HepG2 (cell line): ENCODE data around the gene DCLRE1B. TPM values are rescaled to one million over a fixed set of nuclear protein-coding genes. Genes with fewer than 3 reads are reported as not detected.

Experiments used
- ATAC-seq: fragments of 200-7000 bp; cut with Tn5 transposase; 3 replicates; pipeline ENCODE4 v1.9.1; 2020; ENCODE audit warnings: mild to moderate bottlenecking, moderate library complexity
- BruUV-seq: library from RNA; stranded (reverse); fragments of 400-500 nt; replicated peaks from 2 replicates; lab custom pipeline; 2021; lab: Mats Ljungman, UMichigan
- CTCF ChIA-PET: fragments of 300-600 bp; formaldehyde crosslinking; extraction: SDS; loops from one replicate; lab custom pipeline; 2021; ENCODE audit warnings: low total read pairs, inconsistent platforms, low intra/inter-chr PET ratio; lab: Yijun Ruan, JAX
- POLR2A ChIA-PET: fragments of 350-600 bp; sonication (Branson Sonifier 250); formaldehyde crosslinking; loops from one replicate; lab custom pipeline; 2020; ENCODE audit warnings: antibody characterized with exemption, inconsistent platforms; lab: Yijun Ruan, JAX
- DNase-seq: peaks from one replicate; pipeline ENCODE4 v3.0.0-alpha.2; 2015; ENCODE audit warnings: low spot score
- FAIRE-seq: peaks from 3 replicates; lab custom pipeline; 2011; peaks lifted over from hg19 to GRCh38; lab: Jason Lieb, UNC
- H2AFZ ChIP-seq: one replicate; pipeline ENCODE4 v1.6.1; 2011; ENCODE audit warnings: low read length, inconsistent platforms
- H3K27ac ChIP-seq: fragments of 300-600 bp; 3 replicates; pipeline ENCODE4 v1.8.0; 2011; ENCODE audit warnings: mixed run types, mild to moderate bottlenecking, mixed read lengths, low read length, inconsistent platforms; ENCODE audit not compliant: insufficient read depth; ENCODE audit errors: extremely low read length
- H3K27me3 ChIP-seq, 2 experiments: fragments of 200-600 bp in 1 of 2; 2 replicates in 1 of 2; 3 replicates in 1 of 2; pipeline versions ENCODE4 v1.6.0 to v1.8.0; 2011; ENCODE audit warnings: low read length in 2 of 2, mild to moderate bottlenecking in 2 of 2, moderate library complexity in 2 of 2, inconsistent platforms in 1 of 2; ENCODE audit not compliant: insufficient read depth in 2 of 2, control insufficient read depth in 1 of 2
- H3K36me3 ChIP-seq, 2 experiments: fragments of 200-600 bp in 1 of 2; replicated peaks in 1 of 2; 2 replicates in 1 of 2; 3 replicates in 1 of 2; pipeline versions ENCODE4 v1.5.1 to v1.8.0; 2011; ENCODE audit warnings: low read length in 2 of 2, inconsistent platforms in 1 of 2; ENCODE audit not compliant: insufficient read depth in 2 of 2, control insufficient read depth in 1 of 2
- H3K4me1 ChIP-seq: 2 replicates; pipeline ENCODE4 v1.5.1; 2012; ENCODE audit warnings: low read length, inconsistent platforms; ENCODE audit not compliant: insufficient read depth
- H3K4me2 ChIP-seq: 2 replicates; pipeline ENCODE4 v1.6.0; 2011; ENCODE audit warnings: low read depth, low read length, inconsistent platforms
- H3K4me3 ChIP-seq, 3 experiments: fragments of 200-600 bp in 1 of 3; sonication (generic), shearing (Covaris generic) in 1 of 3; replicated peaks in 1 of 3; 2 replicates each; pipeline ENCODE4 v1.5.1; 2011 to 2016; ENCODE audit warnings: low read length in 3 of 3, inconsistent platforms in 2 of 3, low read depth in 2 of 3, mild to moderate bottlenecking in 2 of 3, control low read depth in 1 of 3, mixed read lengths in 1 of 3; ENCODE audit not compliant: insufficient read depth in 1 of 3
- H3K79me2 ChIP-seq: one replicate; pipeline ENCODE4 v1.6.1; 2011; ENCODE audit warnings: low read length, inconsistent platforms; ENCODE audit not compliant: insufficient read depth
- H3K9ac ChIP-seq: 2 replicates; pipeline ENCODE4 v1.6.0; 2011; ENCODE audit warnings: mild to moderate bottlenecking, low read depth, low read length, inconsistent platforms; ENCODE audit not compliant: insufficient read depth
- H3K9me3 ChIP-seq: 2 replicates; pipeline ENCODE4 v1.5.1; 2012; ENCODE audit warnings: mild to moderate bottlenecking, low read length
- H4K20me1 ChIP-seq: 2 replicates; pipeline ENCODE4 v1.6.0; 2011; ENCODE audit warnings: inconsistent platforms, mild to moderate bottlenecking, low read length, moderate library complexity; ENCODE audit not compliant: insufficient read depth
- BRCA1 ChIP-seq: sonication (generic); formaldehyde crosslinking; IDR thresholded peaks from 2 replicates; pipeline ENCODE4 v1.4.0; 2020; ENCODE audit warnings: missing genetic modification reagents
- CREBL2 ChIP-seq: sonication (generic); formaldehyde crosslinking; IDR thresholded peaks from 2 replicates; pipeline ENCODE4 v1.8.1; 2023; ENCODE audit warnings: missing genetic modification reagents, mild to moderate bottlenecking, borderline replicate concordance
- EP300 ChIP-seq, 3 experiments: sonication (generic) in 1 of 3; formaldehyde crosslinking in 1 of 3; IDR thresholded peaks; 2 replicates each; pipeline versions ENCODE4 v1.5.1 to v1.6.1; 2011 to 2020; ENCODE audit warnings: low read depth in 2 of 3, low read length in 2 of 3, borderline replicate concordance in 1 of 3, improper control_type of control experiment in 1 of 3, mild to moderate bottlenecking in 1 of 3, missing genetic modification reagents in 1 of 3, moderate library complexity in 1 of 3
- EZH2 ChIP-seq: conservative IDR thresholded peaks from 2 replicates; pipeline ENCODE4 v1.6.1; 2012; ENCODE audit warnings: mild to moderate bottlenecking, low read depth, low read length, moderate library complexity
- FOXM1 ChIP-seq: sonication (generic); formaldehyde crosslinking; IDR thresholded peaks from 2 replicates; pipeline ENCODE4 v1.5.0; 2020; ENCODE audit warnings: missing genetic modification reagents
- GLI4 ChIP-seq: sonication (generic); formaldehyde crosslinking; IDR thresholded peaks from 2 replicates; pipeline ENCODE4 v1.5.1; 2020; ENCODE audit warnings: missing genetic modification reagents, mild to moderate bottlenecking, moderate library complexity, borderline replicate concordance
- MIER2 ChIP-seq: IDR thresholded peaks from 2 replicates; pipeline ENCODE4 v1.6.1; 2016; ENCODE audit warnings: missing biosample characterization, missing genetic modification reagents
- NFE2L1 ChIP-seq: sonication (generic); formaldehyde crosslinking; IDR thresholded peaks from 2 replicates; pipeline ENCODE4 v1.4.0; 2020; ENCODE audit warnings: missing genetic modification reagents, mild to moderate bottlenecking, borderline replicate concordance
- PITX1 ChIP-seq: sonication (generic); formaldehyde crosslinking; IDR thresholded peaks from 2 replicates; pipeline ENCODE4 v1.5.1; 2020; ENCODE audit warnings: mild to moderate bottlenecking, missing genetic modification reagents
- PPARG ChIP-seq: conservative IDR thresholded peaks from 2 replicates; pipeline ENCODE4 v1.6.1; 2016; ENCODE audit warnings: missing biosample characterization, missing genetic modification reagents
- REL ChIP-seq: sonication (generic); formaldehyde crosslinking; conservative IDR thresholded peaks from 2 replicates; pipeline ENCODE4 v1.8.0; 2022; ENCODE audit warnings: mild to moderate bottlenecking, missing genetic modification reagents, moderate library complexity
- RFX3 ChIP-seq: IDR thresholded peaks from 2 replicates; pipeline ENCODE4 v1.6.1; 2016; ENCODE audit warnings: missing biosample characterization, missing genetic modification reagents
- SRY ChIP-seq: sonication (generic); formaldehyde crosslinking; IDR thresholded peaks from 2 replicates; pipeline ENCODE4 v1.8.0; 2022; ENCODE audit warnings: mild to moderate bottlenecking, missing genetic modification reagents
- STAG1 ChIP-seq: sonication (generic); formaldehyde crosslinking; IDR thresholded peaks from 2 replicates; pipeline ENCODE4 v1.4.0; 2020; ENCODE audit warnings: missing genetic modification reagents
- STAT5B ChIP-seq: sonication (generic); formaldehyde crosslinking; IDR thresholded peaks from 2 replicates; pipeline ENCODE4 v1.4.0; 2020; ENCODE audit warnings: missing genetic modification reagents
- TEAD2 ChIP-seq: sonication (generic); formaldehyde crosslinking; IDR thresholded peaks from 2 replicates; pipeline ENCODE4 v1.9.0; 2021; ENCODE audit warnings: missing genetic modification reagents
- U2AF1 ChIP-seq: fragments of 200-400 bp; formaldehyde crosslinking; optimal IDR thresholded peaks from 2 replicates; pipeline ENCODE3; 2017; ENCODE audit warnings: mild to moderate bottlenecking, low read depth, low read length
- ZFP41 ChIP-seq: sonication (generic); formaldehyde crosslinking; IDR thresholded peaks from 2 replicates; pipeline ENCODE4 v1.4.0; 2020; ENCODE audit warnings: mild to moderate bottlenecking, missing genetic modification reagents, borderline replicate concordance
- ZNF234 ChIP-seq: sonication (generic); formaldehyde crosslinking; conservative IDR thresholded peaks from 2 replicates; pipeline ENCODE4 v1.5.1; 2020; ENCODE audit warnings: mild to moderate bottlenecking, missing genetic modification reagents
- ZNF33B ChIP-seq: sonication (generic); formaldehyde crosslinking; IDR thresholded peaks from 2 replicates; pipeline ENCODE4 v1.5.1; 2020; ENCODE audit warnings: mild to moderate bottlenecking, missing genetic modification reagents
- ZNF430 ChIP-seq: sonication (generic); formaldehyde crosslinking; IDR thresholded peaks from 2 replicates; pipeline ENCODE4 v1.9.0; 2021; ENCODE audit warnings: mild to moderate bottlenecking, missing genetic modification reagents
- ZNF552 ChIP-seq: sonication (generic); formaldehyde crosslinking; IDR thresholded peaks from 2 replicates; pipeline ENCODE4 v1.9.0; 2022; ENCODE audit warnings: missing genetic modification reagents, mild to moderate bottlenecking, borderline replicate concordance
- ZNF598 ChIP-seq: sonication (generic); formaldehyde crosslinking; IDR thresholded peaks from 2 replicates; pipeline ENCODE4 v1.5.1; 2020; ENCODE audit warnings: mild to moderate bottlenecking, missing genetic modification reagents, borderline replicate concordance
- ZNF605 ChIP-seq: sonication (generic); formaldehyde crosslinking; IDR thresholded peaks from 2 replicates; pipeline ENCODE4 v1.8.0; 2022; ENCODE audit warnings: mild to moderate bottlenecking, missing genetic modification reagents
- ZNF607 ChIP-seq: sonication (generic); formaldehyde crosslinking; IDR thresholded peaks from 2 replicates; pipeline ENCODE4 v1.5.1; 2020; ENCODE audit warnings: missing genetic modification reagents, mild to moderate bottlenecking, borderline replicate concordance
- ZNF614 ChIP-seq: IDR thresholded peaks from 2 replicates; pipeline ENCODE4 v1.6.1; 2018; ENCODE audit warnings: missing biosample characterization, missing genetic modification reagents, inconsistent platforms, borderline replicate concordance
- ZNF850 ChIP-seq: sonication (generic); formaldehyde crosslinking; conservative IDR thresholded peaks from 2 replicates; pipeline ENCODE4 v1.9.0; 2021; ENCODE audit warnings: mild to moderate bottlenecking, missing genetic modification reagents
- WGBS: methylation state at CpG from one replicate; pipeline ENCODE4 v1.1.6; 2017; ENCODE audit warnings: low lambda C conversion rate; 5-methylcytosine and 5-hydroxymethylcytosine counted together
- in situ Hi-C: cut with HindIII; loops from 2 replicates; pipeline ENCODE4 v1.10.0; 2017; ENCODE audit warnings: low pct_unique_long_range_greater_than_20kb; ENCODE audit not compliant: extremely low pct_ligation_motif_present
- intact Hi-C: fragments of 100-400 bp; cut with micrococcal nuclease; formaldehyde crosslinking; loops from one replicate; pipeline ENCODE4 v1.10.0; 2022; ENCODE audit not compliant: unreplicated experiment
- polyA plus RNA-seq, 8 experiments: library from polyadenylated mRNA; depleted of rRNA in 3 of 8; stranded (reverse) in 7 of 8; unstranded in 1 of 8; fragments of >200 nt; fragmentation: Illumina TruSeq in 4 of 8; extraction: Trizol in 4 of 8; gene quantifications; 2 replicates each; pipeline versions ENCODE4 v1.2.1 to v1.2.3, GENCODE V29; 2011 to 2016; ENCODE audit warnings: low read depth in 4 of 8, missing spikeins in 1 of 8, mixed read lengths in 1 of 8; ENCODE audit not compliant: insufficient read depth in 1 of 8
- total RNA-seq, 5 experiments: library from RNA; depleted of rRNA; stranded (reverse); fragments of >200 nt; fragmentation: Illumina TruSeq; extraction: Trizol; gene quantifications; 2 replicates each; pipeline ENCODE4 v1.2.3, GENCODE V29; 2016; ENCODE audit warnings: low read depth in 1 of 5

DCLRE1B gene
- total and polyA plus RNA-seq, 2 of the 13 experiments (the other 11 are each of a cell fraction or from before 2014, with no cell fraction given): 2.7 to 8.0 TPM

DNA sequence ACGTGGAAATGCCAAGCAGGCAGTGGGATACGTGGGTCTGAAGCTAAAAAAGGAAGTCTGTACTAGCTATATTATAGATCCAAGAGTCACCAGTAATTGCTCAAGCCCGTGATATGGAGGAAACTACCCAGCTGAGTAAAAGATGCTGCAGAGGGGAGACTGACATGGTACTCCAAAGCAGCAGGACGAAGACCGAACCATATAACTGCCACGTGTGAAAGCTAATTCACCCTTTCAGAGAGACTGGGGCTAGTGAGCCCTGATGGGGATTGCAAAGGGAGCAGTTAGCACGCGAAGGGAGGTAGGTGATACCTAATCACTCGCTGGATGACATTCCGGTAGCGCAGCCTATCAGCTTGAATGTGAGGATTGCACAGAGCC, 843 bp upstream of the DCLRE1B start:
- H2AFZ ChIP-seq: peak overlapping the region; percentile 64
- peak; percentile 48 for ATAC-seq
- H3K4me3 ChIP-seq: peak overlapping the region; percentile 67 to 90 (median 73)
- DNase-seq: no peak
- H3K4me1 ChIP-seq: peaks cover 24% of the 10 kb centered on the region; the same call in 1 of the 2 replicates
- peaks cover 16% of the 10 kb centered on the region for H3K79me2 ChIP-seq
- peak overlapping the region; percentile 84 for H3K9ac ChIP-seq
- H3K27ac ChIP-seq: peak overlapping the region; percentile 78
- no peaks in the 10 kb centered on the region for H4K20me1 ChIP-seq
- intact Hi-C loops (no loop called here), in situ Hi-C loops (no loop called here)
- 0% methylated on average over 8 of the region's 11 CpGs for WGBS
- CTCF ChIA-PET: interaction anchor here (0.9 to 2.0 kb wide), 2 partner anchors 25 to 69 kb away, joined by 3 to 6 read pairs; partner anchors contain the start of gene HIPK1
- H3K9me3 ChIP-seq: no peaks in the 10 kb centered on the region
- peaks cover 4 to 22% of the 10 kb centered on the region in 2 experiments; a peak in 4 of 5 replicates for H3K36me3 ChIP-seq
- TSS peak; percentile 73 for BruUV-seq
- H3K4me2 ChIP-seq: peak overlapping the region; percentile 96
- POLR2A ChIA-PET: interaction anchor here (0.8 to 3.5 kb wide), 3 partner anchors 25 to 145 kb away, joined by 4 to 102 read pairs (median 9); partner anchors contain the start of genes HIPK1, PHTF1 and RSBN1
- H3K27me3 ChIP-seq: no peaks in the 10 kb centered on the region; a peak in 1 of 5 replicates
- no peak for FAIRE-seq
- no peak for TF ChIP-seq ZNF850 (CRISPR knock-in tag)
- no peak for TF ChIP-seq BRCA1 (CRISPR knock-in tag)
- TF ChIP-seq FOXM1 (CRISPR knock-in tag): no peak
- no peak for TF ChIP-seq PPARG
- TF ChIP-seq ZNF614 (CRISPR knock-in tag): 0 out of 2 replicates have a peak, but pooled peaks have one; percentile 20
- no peak for TF ChIP-seq EP300 (IDR thresholded peaks at IDR 0.05; ENCODE audit: low read depth in 2 of 2, low read length in 2 of 2)
- no peak for TF ChIP-seq EP300 (CRISPR knock-in tag; IDR thresholded peaks at IDR 0.05; ENCODE audit: borderline replicate concordance)
- TF ChIP-seq ZFP41 (CRISPR knock-in tag): no peak
- peak; percentile 29; the same call in 1 of the 2 replicates for TF ChIP-seq ZNF430 (CRISPR knock-in tag)
- TF ChIP-seq ZNF234 (CRISPR knock-in tag): no peak
- no peak for TF ChIP-seq EZH2
- TF ChIP-seq ZNF598 (CRISPR knock-in tag): 0 out of 2 replicates have a peak, but pooled peaks have one; percentile 7
- TF ChIP-seq U2AF1: no peak
- TF ChIP-seq REL: no peak
- no peak for TF ChIP-seq PITX1 (CRISPR knock-in tag)
- 0 out of 2 replicates have a peak, but pooled peaks have one; percentile 3 for TF ChIP-seq STAG1 (CRISPR knock-in tag)
- TF ChIP-seq CREBL2 (CRISPR knock-in tag): no peak
- TF ChIP-seq STAT5B (CRISPR knock-in tag): no peak
- TF ChIP-seq SRY (CRISPR knock-in tag): no peak
- TF ChIP-seq ZNF607 (CRISPR knock-in tag): no peak
- no peak for TF ChIP-seq TEAD2 (CRISPR knock-in tag)
- TF ChIP-seq RFX3 (CRISPR knock-in tag): no peak
- no peak for TF ChIP-seq MIER2 (CRISPR knock-in tag)
- TF ChIP-seq ZNF552 (CRISPR knock-in tag): no peak
- no peak for TF ChIP-seq NFE2L1
- no peak for TF ChIP-seq ZNF33B (CRISPR knock-in tag)
- 0 out of 2 replicates have a peak, but pooled peaks have one; percentile 41 for TF ChIP-seq GLI4 (CRISPR knock-in tag)
- 0 out of 2 replicates have a peak, but pooled peaks have one; percentile 4 for TF ChIP-seq ZNF605 (CRISPR knock-in tag)
